Sigmoid colon (tissue), 7 donors: ENCODE data around the gene SELENOS. TPM values are rescaled to one million over a fixed set of nuclear protein-coding genes. Genes with fewer than 3 reads are reported as not detected.
A peak's percentile ranks its signal among the peaks of the same experiment; 100 is the strongest.

Source experiments
- DNase-seq: peaks from one replicate; pipeline ENCODE4 v3.0.0-alpha.2; 2019
- H3K27ac ChIP-seq, 4 donors: fragments of 200-600 bp; sonication (generic); one replicate each; pipeline ENCODE4 v1.5.1; 2016 to 2019; ENCODE audit warnings: mild to moderate bottlenecking in 1 of 4
- H3K27me3 ChIP-seq, 3 donors: fragments of 200-600 bp; sonication (generic); one replicate each; pipeline ENCODE4 v1.5.1; 2019; ENCODE audit warnings: mild to moderate bottlenecking in 1 of 3
- H3K36me3 ChIP-seq, 4 donors: fragments of 200-600 bp; sonication (generic); one replicate each; pipeline ENCODE4 v1.5.1; 2016 to 2019
- H3K4me1 ChIP-seq, 4 donors: fragments of 200-600 bp; sonication (generic); one replicate each; pipeline ENCODE4 v1.5.1; 2017 to 2019
- H3K4me3 ChIP-seq, 4 donors: fragments of 200-600 bp; sonication (generic); one replicate each; pipeline ENCODE4 v1.5.1; 2017 to 2019; ENCODE audit warnings: mild to moderate bottlenecking in 2 of 4, moderate library complexity in 1 of 4
- H3K9me3 ChIP-seq, 4 donors: fragments of 200-600 bp in 3 of 4; sonication (generic) in 3 of 4; one replicate each; pipeline versions ENCODE4 v1.5.1 to v1.6.1; 2013 to 2019
- EP300 ChIP-seq, 4 donors: sonication (generic); formaldehyde crosslinking; IDR thresholded peaks; one replicate each; pipeline ENCODE4 v1.6.1; 2017; ENCODE audit warnings: antibody characterized with exemption in 4 of 4
- POLR2A ChIP-seq, 2 donors: fragments of 450-650 bp; IDR thresholded peaks; one replicate each; pipeline ENCODE4 v1.6.1; 2016; ENCODE audit warnings: antibody characterized with exemption in 2 of 2, mild to moderate bottlenecking in 2 of 2, moderate library complexity in 2 of 2
- POLR2AphosphoS5 ChIP-seq, 4 donors: sonication (generic); formaldehyde crosslinking; IDR thresholded peaks; one replicate each; pipeline ENCODE4 v1.6.1; 2017; ENCODE audit warnings: antibody characterized with exemption in 4 of 4
- WGBS, 2 donors: extraction: QIAGEN DNeasy Blood & Tissue Kit; methylation state at CpG; one replicate each; pipeline ENCODE4 v1.1.7; 2013; 5-methylcytosine and 5-hydroxymethylcytosine counted together
- intact Hi-C: fragments of 100-400 bp; cut with DNase I; formaldehyde crosslinking; loops from one replicate; pipeline ENCODE4 v1.15.1; 2023
- polyA plus RNA-seq, 3 donors: library from polyadenylated mRNA; stranded (reverse); fragments of 200-250 nt; gene quantifications; one replicate each; pipeline ENCODE4 v1.2.3, GENCODE V29; 2013
- total RNA-seq, 4 donors: library from RNA; depleted of rRNA; stranded (reverse); fragments of >200 nt; gene quantifications; one replicate each; pipeline ENCODE4 v1.1.0, GENCODE V29; 2016
- TF ChIP-seq, protein P1 (sequence below), 4 experiments: fragments of 450-650 bp in 3 of 4; fragments of 200-600 bp in 1 of 4; IDR thresholded peaks; one replicate each; pipeline ENCODE4 v1.5.1; 2016 to 2019; ENCODE audit warnings: antibody characterized with exemption in 4 of 4, mild to moderate bottlenecking in 3 of 4, moderate library complexity in 2 of 4
- donor health status: healthy with polysubstance abuse.
- donor health status: Bipolar disorder and iron deficiency.
- donor health status: healthy.

The SELENOS gene
- total and polyA plus RNA-seq, 7 donors, result 39.3 to 127 (median 55.9) TPM

DNA sequence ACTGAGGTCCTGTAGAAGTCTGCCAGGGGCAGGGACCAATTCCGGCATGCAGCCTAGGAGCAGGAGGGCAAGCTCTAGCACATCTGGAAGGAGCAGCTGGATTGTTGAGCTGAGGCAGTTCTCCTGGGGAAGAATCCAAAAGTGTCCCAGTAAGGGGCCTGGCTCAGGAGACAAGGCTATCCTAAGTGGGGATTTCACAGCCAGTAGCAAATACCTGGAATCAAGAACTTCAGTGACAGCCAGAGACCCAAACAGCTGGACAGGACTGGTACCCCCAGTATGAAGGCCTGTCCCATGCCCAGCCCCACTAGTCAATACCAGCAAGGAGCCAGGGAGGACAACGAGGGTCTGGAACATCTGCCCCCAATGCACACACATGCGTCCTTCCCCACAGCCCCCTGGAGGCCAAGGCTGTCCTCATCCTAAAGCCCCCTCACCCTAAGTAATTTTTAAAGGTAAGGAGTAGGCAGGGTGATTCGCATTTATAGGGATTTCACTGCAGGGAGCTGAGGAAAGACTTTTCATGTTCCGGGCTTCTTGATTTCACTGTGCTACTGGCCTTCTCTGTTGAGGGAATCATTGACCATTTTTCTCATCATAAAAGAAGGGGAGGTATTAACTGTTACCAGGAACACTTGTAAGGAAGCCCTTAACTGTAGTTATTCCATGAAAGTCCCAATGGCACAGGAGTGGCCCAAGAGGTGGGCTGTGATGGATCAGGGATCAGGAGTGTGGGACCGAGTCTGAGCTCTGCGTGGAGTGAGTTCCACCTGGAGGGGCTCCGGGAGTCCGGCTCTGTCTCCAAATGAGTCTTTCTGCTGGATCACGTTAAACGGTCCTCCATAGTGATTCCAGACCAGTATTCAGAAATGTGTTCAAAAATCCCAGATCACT is 22.9 kb downstream of the SELENOS start:
- H3K4me1 ChIP-seq, result peaks cover 0 to 23% (median 20%) of the 10 kb centered on the region in 4 donors
- H3K4me3 ChIP-seq, result no peak overlapping the region
- no peaks in the 10 kb centered on the region for H3K27me3 ChIP-seq
- no peak for DNase-seq
- H3K9me3 ChIP-seq, result no peaks in the 10 kb centered on the region
- intact Hi-C loops, result loop anchor here (5.0 kb wide), 2 partner anchors 132 to 332 kb away; no protein-coding TSS in a partner anchor
- WGBS, 2 donors, result 91 to 92% methylated on average over 11 of the region's 11 CpGs
- H3K27ac ChIP-seq, result no peak overlapping the region
- TF ChIP-seq POLR2A (IDR thresholded peaks at IDR 0.05) (no peak), POLR2AphosphoS5 (IDR thresholded peaks at IDR 0.05) (no peak), EP300 (IDR thresholded peaks at IDR 0.05) (no peak)
- TF ChIP-seq, protein P1, sequence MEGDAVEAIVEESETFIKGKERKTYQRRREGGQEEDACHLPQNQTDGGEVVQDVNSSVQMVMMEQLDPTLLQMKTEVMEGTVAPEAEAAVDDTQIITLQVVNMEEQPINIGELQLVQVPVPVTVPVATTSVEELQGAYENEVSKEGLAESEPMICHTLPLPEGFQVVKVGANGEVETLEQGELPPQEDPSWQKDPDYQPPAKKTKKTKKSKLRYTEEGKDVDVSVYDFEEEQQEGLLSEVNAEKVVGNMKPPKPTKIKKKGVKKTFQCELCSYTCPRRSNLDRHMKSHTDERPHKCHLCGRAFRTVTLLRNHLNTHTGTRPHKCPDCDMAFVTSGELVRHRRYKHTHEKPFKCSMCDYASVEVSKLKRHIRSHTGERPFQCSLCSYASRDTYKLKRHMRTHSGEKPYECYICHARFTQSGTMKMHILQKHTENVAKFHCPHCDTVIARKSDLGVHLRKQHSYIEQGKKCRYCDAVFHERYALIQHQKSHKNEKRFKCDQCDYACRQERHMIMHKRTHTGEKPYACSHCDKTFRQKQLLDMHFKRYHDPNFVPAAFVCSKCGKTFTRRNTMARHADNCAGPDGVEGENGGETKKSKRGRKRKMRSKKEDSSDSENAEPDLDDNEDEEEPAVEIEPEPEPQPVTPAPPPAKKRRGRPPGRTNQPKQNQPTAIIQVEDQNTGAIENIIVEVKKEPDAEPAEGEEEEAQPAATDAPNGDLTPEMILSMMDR (IDR thresholded peaks at IDR 0.05), result no peak
- no peaks in the 10 kb centered on the region for H3K36me3 ChIP-seq

DNA sequence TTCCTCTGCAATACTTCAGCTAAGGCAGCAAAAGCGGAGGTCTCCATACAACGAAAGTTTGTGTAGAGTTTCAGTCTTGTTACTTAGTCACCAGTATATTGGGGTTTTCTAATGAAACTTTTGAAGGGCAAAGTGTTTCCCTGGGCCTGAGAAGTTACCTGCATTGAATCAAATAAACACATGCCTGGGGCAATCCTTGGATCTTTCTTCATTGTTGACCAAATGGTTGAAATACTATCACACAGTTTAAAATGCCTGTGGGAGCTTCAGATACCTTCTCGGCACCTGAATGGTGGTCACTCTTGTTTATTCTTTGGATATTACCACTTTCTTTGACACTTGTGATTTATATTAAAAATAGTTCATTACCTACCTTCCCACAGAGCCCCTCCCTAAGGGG is 24.4 kb downstream of the SELENOS start:
- no peak for DNase-seq
- intact Hi-C loops, result loop anchor here (5.0 kb wide), 2 partner anchors 131 to 331 kb away; no protein-coding TSS in a partner anchor
- 32 to 50% methylated on average over 3 of the region's 3 CpGs for WGBS, 2 donors
- TF ChIP-seq, protein P1 (IDR thresholded peaks at IDR 0.05), result no peak
- TF ChIP-seq EP300 (IDR thresholded peaks at IDR 0.05) (no peak), POLR2A (IDR thresholded peaks at IDR 0.05) (no peak), POLR2AphosphoS5 (IDR thresholded peaks at IDR 0.05) (no peak)
- Histone ChIP-seq H3K9me3 (no peaks in the 10 kb centered on the region), H3K4me3 (peak overlapping the region; percentile 44 to 85 (median 71)), H3K27me3 (no peaks in the 10 kb centered on the region), H3K4me1 (peaks cover 0 to 36% (median 23%) of the 10 kb centered on the region in 4 donors), H3K36me3 (no peaks in the 10 kb centered on the region), H3K27ac (peak overlapping the region; percentile 87 to 95 (median 92))

DNA sequence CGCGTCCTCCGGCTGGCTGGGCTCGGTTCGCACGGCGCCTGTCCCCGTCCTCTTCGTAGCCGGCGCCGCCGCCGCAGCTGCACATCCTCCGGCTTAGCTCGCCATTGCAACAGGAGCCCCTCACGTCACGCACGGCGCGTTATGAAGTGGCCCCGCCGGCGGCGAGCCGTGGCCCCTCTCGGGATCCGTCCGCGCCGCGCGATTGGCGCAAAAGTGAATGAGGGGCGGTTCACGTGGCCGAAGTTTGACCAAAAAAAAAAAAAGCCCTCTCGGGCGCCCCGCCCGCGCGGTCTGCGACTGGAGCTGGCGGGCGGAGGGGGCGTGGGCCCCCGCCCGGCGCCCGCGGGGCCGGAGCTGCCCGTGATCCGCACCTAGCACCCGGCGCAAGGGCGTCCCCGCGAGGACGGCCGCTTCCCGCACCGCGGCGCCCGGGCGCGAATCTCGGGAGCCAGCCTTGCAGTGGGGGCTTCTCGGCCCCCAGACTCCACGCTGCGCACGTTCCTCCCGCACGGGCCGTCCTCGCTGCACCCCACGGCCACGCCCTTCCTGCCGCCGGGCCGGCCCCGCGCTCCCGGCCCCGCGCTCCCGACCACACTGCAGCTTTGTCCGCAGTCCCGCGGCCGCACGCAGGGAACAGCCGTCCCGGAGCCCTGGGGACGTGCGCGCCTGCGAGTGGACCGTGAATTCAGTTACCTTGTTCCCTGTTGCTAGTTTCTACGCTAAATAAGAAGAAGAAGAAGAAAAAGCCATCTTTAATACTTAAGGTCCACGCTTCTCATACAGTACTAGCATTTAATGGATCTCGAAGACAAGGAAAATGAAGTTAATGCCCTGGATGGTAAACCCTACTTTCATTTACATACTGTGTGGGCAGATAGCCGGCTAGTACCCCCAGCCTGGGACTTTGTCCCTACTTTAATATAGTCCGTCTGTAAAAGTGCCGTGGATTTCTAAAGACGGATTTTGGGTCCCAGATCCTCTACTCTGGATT is 25.2 kb downstream of the SELENOS start, which contains the start of gene CHSY1:
Gene CHSY1 (minus strand): TSS at position 219 of the 991 bp plus-strand sequence. CDS start 592 bp downstream, outside the sequence.
- peak in 1 of 4 donors; percentile 47 for TF ChIP-seq EP300 (IDR thresholded peaks at IDR 0.05)
- TF ChIP-seq POLR2AphosphoS5 (IDR thresholded peaks at IDR 0.05), result peak; percentile 96 to 98 (median 98)
- TF ChIP-seq, protein P1 (IDR thresholded peaks at IDR 0.05), result peak in 1 of 4 experiments; percentile 21
- TF ChIP-seq POLR2A (IDR thresholded peaks at IDR 0.05), result peak; percentile 55 to 61
- Histone ChIP-seq H3K9me3 (no peaks in the 10 kb centered on the region), H3K27me3 (no peaks in the 10 kb centered on the region), H3K27ac (peak within 1 kb of the TSS; percentile 87 to 95 (median 92)), H3K4me3 (peak within 1 kb of the TSS; percentile 68 to 86 (median 79)), H3K36me3 (no peaks in the 10 kb centered on the region), H3K4me1 (peaks cover 0 to 43% (median 26%) of the 10 kb centered on the region in 4 donors)
- intact Hi-C loops, result loop anchor here (5.0 kb wide), 2 partner anchors 130 to 330 kb away; no protein-coding TSS in a partner anchor
- peak; percentile 97 for DNase-seq
- WGBS, 2 donors, result 0 to 1% methylated on average over 108 of the region's 108 CpGs
